ENCODE results near the gene LMOD3. TPM values are rescaled to one million over a fixed set of nuclear protein-coding genes. Genes with fewer than 3 reads are reported as not detected.

Gene LMOD3
- total RNA-seq, 1 donor from 2014 or later, result 0.12 TPM

- Histone ChIP-seq H3K4me1 (no peaks in the 10 kb centered on the region), H3K27me3 (no peaks in the 10 kb centered on the region), H3K27ac (no peak overlapping the region), H3K4me3 (no peak overlapping the region), H3K36me3 (no peaks in the 10 kb centered on the region), H3K9me3 (no peaks in the 10 kb centered on the region)
- intact Hi-C loops (cut with DNase I), result loop anchor here (10.0 kb wide), 1 partner anchor 142 kb away; no protein-coding TSS in a partner anchor
- no peak for DNase-seq
- no peak for TF ChIP-seq CTCF (IDR thresholded peaks at IDR 0.05)
- ATAC-seq, result peak; percentile 32
Observed at GRCh38 chr3:69162308-69162980, 40.0 kb upstream of the LMOD3 start.

- peak; percentile 96 for TF ChIP-seq CTCF (IDR thresholded peaks at IDR 0.05)
- ATAC-seq (peak; percentile 92), DNase-seq (no peak)
- no peaks in the 10 kb centered on the region for H3K27me3 ChIP-seq
- H3K9me3 ChIP-seq, result no peaks in the 10 kb centered on the region
- H3K4me3 ChIP-seq, result no peak overlapping the region
- no peaks in the 10 kb centered on the region for H3K36me3 ChIP-seq
- H3K27ac ChIP-seq, result no peak overlapping the region
- no peaks in the 10 kb centered on the region for H3K4me1 ChIP-seq
- intact Hi-C loops (cut with DNase I), result loop anchor here (10.0 kb wide), 1 partner anchor 143 kb away; no protein-coding TSS in a partner anchor
Observed at GRCh38 chr3:69161587-69162307, 39.4 kb upstream of the LMOD3 start.

- intact Hi-C loops (cut with DNase I), result loop anchor here (10.0 kb wide), 1 partner anchor 144 kb away; no protein-coding TSS in a partner anchor
- no peak for ATAC-seq
Observed at GRCh38 chr3:69160525-69160924, 38.1 kb upstream of the LMOD3 start.

GRCh38 chr3:69160107-69160506 is 37.7 kb upstream of the LMOD3 start:
- ATAC-seq (no peak), DNase-seq (no peak)
- H3K27me3 ChIP-seq, result no peaks in the 10 kb centered on the region
- no peak overlapping the region for H3K27ac ChIP-seq
- no peaks in the 10 kb centered on the region for H3K4me1 ChIP-seq
- no peaks in the 10 kb centered on the region for H3K9me3 ChIP-seq
- intact Hi-C loops (cut with DNase I), result loop anchor here (10.0 kb wide), 1 partner anchor 145 kb away; no protein-coding TSS in a partner anchor
- no peaks in the 10 kb centered on the region for H3K36me3 ChIP-seq
- TF ChIP-seq CTCF (IDR thresholded peaks at IDR 0.05), result no peak
- H3K4me3 ChIP-seq, result no peak overlapping the region

More at GRCh38 chr3:69160525-69160924, 38.1 kb upstream of the LMOD3 start:
- no peaks in the 10 kb centered on the region for H3K27me3 ChIP-seq
- no peaks in the 10 kb centered on the region for H3K36me3 ChIP-seq
- no peak for TF ChIP-seq CTCF (IDR thresholded peaks at IDR 0.05)
- H3K4me3 ChIP-seq, result no peak overlapping the region
- no peaks in the 10 kb centered on the region for H3K4me1 ChIP-seq
- no peak overlapping the region for H3K27ac ChIP-seq
- DNase-seq, result no peak
- no peaks in the 10 kb centered on the region for H3K9me3 ChIP-seq

- TF ChIP-seq CTCF (IDR thresholded peaks at IDR 0.05), result no peak
- Histone ChIP-seq H3K27me3 (no peaks in the 10 kb centered on the region), H3K9me3 (no peaks in the 10 kb centered on the region), H3K4me3 (no peak overlapping the region), H3K36me3 (no peaks in the 10 kb centered on the region), H3K4me1 (no peaks in the 10 kb centered on the region), H3K27ac (no peak overlapping the region)
- no peak for DNase-seq
- intact Hi-C loops (cut with DNase I), result no loop called here
- ATAC-seq, result no peak
Observed at GRCh38 chr3:69149586-69149985, 27.2 kb upstream of the LMOD3 start.
